Measurements from ENCODE around the gene PPP2R2C.

- TF ChIP-seq POLR2A (IDR thresholded peaks at IDR 0.05; ENCODE audit: low read depth) = no peak
- no peak for TF ChIP-seq EP300 (IDR thresholded peaks at IDR 0.05)
- no peak for TF ChIP-seq CTCF (IDR thresholded peaks at IDR 0.05)
- no peak for TF ChIP-seq POLR2AphosphoS5 (IDR thresholded peaks at IDR 0.05)
These were observed 82.1 kb downstream of the PPP2R2C start for GRCh38 chr4:6390356-6390755.
